RPMI8226 (cell line): Measurements from ENCODE around the gene GNG7.
A peak's percentile ranks its signal among the peaks of the same experiment; 100 is the strongest.
"Not testable (repeated sequence)": the region's sequence is repeated elsewhere in the genome, so short reads cannot be mapped to it uniquely, and the experiment has no call there.

ENCODE experiments used
- DNase-seq: peaks from one replicate; pipeline ENCODE4 v3.0.0-alpha.2; 2015

The GNG7 gene

DNA sequence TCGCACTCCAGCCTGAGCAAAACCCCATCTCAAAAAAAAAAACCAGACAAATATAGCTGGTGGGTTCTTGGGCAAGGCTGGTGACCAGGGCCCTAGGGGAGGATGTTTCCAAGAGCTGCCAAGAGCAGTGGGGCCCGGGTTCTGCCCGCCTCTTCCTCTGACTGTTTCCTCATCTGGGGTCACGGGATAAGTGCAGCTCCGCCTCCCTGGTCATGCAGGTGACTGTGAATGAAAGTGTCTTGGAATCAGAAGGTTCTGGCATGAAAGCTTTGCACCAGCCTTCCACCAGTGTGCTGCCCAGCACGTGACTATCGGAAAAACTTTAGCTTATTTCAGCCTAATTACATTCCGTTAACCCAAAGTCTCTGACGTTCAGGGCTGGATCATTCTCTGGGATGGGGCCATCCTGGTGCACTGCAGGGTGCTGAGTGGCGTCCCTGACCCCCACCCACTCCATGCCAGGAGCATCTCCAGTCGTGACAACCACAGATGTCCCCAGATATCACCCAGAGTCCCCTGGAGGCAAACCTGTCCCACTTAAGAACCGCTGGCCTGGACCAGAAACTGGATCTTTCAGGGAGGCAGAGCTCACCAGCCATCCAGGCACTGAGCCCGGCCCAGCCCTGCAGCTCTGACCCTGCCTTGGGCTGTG lies 85.6 kb downstream of the GNG7 start:
- no peak for DNase-seq

DNA sequence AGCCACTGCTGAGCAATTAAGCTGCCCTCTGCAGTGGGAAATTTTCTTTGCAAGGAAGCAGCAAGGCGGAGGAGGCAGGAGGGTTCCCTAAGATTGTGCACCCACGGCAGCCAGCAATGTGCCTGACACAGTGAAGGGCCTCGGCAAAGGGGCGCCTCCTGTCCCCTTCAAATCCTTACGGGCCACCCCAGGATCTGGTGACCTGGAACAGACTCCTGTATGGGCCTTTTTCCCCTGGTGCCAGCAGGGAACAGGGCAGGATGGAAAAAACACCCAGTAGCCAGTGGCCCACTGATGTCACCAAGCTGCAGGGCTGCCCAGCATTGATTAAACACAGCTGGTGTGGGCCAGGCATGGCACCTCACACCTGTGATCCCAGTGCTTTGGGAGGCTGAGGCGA lies 86.7 kb downstream of the GNG7 start:
- no peak for DNase-seq

DNA sequence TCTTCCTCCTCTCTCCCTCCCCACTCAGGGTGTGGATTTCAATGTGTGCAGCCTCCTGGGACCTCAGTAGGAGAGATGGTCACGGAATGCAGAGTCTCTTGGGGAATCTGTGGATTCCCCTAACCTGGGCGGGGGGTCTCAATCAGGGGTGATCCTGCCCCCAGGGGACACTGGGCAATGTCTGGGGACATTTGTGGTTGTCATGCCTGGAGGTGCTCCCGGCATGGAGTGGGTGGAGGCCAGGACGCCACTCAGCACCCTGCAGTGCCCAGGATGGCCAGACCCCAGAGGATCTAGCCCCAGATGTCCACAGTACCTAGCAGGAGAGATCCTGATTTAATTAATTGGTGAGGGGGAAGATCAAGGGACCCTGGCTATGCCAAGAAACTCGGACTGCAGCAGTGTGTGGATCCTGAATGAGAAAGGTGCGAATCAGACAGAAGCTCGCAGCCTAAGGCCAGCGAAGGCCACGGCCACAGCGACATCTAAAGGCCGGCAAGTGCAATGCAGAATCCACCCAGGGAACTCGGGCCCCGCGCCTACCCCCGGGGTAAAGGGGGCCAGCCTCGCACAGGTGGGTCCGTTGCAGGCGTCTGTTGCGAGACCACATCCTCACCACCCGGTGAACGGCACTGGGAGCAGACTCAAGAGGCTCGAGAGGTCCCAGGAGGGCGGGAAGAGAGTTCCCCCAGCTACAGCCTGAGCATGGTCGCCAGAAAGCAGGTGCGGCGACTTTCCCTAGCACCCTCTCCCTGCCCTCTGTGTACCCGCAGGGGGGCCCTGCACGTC lies 88.8 kb downstream of the GNG7 start:
- DNase-seq, result peak; percentile 75

DNA sequence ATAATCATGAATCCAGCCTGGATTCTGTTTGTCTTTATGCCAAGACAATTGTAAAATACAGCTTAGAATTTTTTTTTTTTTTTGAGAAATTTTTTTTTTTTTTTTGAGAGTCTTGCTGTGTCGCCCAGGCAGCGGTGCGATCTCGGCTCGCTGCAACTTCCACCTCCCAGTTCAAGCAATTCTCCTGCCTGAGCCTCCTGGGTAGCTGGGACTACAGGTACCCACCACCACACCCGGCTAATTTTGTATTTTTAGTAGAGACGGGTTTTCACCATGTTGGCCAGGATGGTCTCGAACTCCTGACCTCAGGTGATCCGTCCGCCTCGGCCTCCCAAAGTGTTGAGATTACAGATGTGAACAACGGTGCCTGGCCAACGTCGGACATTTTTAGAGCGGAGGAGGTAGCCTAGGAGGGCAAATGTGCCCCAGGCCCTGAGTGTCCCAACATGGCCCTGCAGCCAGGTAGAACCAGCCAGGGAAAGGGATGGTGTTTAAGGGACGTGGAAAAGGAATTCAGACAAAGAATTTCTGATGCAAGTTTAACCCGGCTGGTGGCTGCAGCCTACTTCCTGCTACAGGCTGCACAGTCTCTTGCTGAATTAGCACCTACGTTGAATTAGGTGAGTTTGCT lies 89.8 kb downstream of the GNG7 start:
- DNase-seq, result no peak

DNA sequence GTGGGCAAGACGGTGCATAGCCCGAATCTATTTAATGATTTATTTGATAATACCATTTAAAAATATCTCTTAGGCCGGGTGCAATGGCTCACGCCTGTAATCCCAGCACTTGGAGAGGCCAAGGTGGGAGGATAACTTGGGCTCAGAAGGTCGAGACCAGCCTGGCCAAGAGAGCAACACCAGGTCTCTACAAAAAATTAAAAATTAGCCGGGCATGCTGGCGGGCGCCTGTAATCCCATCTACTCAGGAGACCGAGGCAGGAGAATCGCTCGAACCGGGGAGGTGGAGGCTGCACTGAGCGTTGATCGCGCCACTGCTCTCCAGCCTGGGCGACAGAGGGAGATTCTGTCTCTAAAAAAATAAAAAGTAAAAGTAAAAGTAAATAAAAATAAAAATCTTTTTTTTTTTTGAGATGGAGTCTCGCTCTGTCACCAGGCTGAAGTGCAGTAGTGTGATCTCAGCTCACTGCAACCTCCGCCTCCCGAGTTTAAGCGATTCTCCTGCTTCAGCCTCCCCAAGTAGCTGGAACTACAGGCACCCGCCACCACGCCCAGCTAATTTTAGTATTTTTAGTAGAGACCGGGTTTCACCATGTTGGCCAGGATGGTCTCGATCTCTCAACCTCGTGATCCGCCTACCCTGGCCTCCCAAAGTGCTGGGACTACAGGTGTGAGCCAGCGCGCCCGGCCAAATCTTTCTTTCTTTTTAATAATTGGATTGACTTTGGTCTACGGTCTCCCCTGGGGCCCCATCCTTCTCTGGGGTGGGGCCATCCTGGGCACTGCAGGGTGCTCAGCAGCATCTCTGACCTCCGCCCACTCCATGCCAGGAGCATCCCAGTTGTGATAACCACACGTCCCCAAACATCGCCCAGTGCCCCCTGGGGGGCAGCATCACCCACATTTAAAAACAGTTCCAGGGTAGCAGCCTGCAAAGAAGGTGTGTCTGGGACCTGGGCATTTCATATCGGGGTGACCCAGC lies 90.7 kb downstream of the GNG7 start:
- no peak for DNase-seq

DNA sequence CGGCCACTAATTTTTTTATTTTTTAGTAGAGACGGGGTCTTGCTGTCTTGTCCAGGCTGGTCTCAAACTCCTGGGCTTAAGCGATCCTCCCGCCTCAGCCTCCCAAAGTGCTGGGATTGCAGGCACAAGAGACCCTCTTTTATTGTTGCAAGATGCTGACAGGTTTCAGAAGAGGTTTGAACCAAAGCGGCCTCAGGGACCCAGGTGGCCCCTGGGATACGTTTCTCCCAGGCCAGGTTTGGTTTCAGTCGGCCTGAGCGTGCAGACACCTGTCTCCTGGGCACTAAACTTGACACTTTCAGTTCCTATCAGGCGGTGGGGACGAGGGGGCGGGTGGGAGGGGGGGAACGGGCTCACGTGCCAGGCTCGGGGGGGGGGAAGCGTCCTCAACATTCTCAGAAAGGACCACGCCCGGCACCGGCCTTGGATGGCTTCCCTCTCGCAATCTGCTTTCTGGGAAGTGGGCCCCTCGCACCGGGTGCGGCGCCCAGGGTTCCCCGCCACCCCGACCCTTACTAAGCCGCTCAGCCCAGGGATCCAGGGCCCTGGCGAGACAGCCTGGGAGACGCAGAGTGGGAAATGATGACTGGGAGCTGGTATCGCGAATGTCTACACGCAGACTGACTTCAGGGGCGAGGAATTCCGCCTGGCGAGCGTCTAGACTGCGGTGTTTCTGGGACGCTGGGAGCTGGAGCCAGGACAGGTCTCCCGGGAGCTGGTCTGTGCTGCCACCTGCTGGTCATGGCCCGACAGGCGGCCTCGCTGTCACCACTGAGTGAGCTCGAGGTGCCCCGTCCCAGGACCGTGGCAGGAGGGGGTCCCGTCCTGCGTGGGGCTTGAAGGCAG lies 91.6 kb downstream of the GNG7 start:
- peak; percentile 94 for DNase-seq

DNA sequence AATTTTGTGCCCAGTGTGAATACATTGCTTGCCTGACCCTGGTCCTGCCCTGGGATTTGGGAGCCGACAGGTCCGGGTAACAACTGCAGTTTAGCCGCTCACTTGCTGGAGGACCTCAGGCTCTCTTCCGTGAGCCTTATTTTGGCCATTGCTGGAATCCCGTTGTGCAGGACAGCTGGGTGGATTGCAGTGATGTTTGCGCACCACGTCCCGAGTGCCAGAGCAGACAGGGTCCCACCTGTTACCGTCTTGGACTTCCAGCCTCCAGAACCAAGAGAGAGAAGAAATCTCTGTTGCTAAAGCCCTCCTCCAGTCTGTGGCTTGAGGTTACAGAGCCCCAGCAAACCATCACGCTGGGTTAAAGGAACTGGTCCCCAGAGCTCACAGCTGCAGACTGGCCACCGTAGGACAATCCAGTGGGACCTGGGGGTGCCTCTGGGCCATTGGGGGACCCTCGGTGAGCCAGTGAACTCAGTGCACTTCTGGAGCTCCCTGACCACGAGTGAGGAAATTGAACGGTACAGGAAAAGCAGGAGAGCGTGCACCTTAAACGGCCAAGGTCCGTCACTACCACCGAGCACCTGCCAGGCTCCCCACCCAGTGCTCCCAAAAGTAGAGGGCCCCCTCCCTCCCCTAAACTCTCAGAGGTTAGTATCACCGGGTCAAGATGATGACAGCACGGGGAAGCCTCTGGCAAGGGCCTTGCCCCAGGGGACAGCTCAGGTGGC lies 92.9 kb downstream of the GNG7 start:
- DNase-seq, result peak; percentile 52

DNA sequence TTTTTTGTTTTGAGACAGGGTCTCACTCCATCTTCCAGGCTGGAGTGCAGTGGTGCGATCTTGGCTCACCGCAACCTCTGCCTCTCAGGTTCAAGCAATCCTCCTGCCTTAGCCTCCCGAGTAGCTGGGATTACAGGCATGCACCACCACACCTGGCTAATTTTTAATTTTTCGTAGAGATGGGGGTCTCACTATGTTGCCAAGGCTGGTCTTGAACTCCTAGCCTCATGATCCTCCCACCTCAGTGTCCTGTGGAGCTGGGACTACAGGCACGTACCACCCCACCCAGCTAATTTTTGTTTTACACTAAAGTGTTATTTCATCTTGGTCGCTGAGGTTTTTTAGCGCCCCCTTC lies 93.5 kb downstream of the GNG7 start:
- not testable (repeated sequence) for DNase-seq

DNA sequence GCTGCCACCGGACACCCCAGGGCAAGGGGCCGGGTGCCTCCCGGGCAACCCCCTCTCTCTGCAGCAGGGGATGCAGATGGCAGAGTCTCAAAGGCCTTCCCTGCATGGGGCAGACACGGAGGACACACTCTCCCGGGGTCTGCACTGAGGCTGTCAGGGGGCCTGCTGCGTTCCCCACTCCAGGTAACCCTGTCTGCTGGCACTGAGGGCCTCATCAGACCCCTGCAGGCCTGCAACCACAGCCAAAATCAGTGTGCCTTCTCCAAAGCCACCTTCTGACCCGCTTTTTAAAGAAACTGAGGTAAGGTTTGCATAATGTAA lies 93.9 kb downstream of the GNG7 start:
- DNase-seq, result no peak

DNA sequence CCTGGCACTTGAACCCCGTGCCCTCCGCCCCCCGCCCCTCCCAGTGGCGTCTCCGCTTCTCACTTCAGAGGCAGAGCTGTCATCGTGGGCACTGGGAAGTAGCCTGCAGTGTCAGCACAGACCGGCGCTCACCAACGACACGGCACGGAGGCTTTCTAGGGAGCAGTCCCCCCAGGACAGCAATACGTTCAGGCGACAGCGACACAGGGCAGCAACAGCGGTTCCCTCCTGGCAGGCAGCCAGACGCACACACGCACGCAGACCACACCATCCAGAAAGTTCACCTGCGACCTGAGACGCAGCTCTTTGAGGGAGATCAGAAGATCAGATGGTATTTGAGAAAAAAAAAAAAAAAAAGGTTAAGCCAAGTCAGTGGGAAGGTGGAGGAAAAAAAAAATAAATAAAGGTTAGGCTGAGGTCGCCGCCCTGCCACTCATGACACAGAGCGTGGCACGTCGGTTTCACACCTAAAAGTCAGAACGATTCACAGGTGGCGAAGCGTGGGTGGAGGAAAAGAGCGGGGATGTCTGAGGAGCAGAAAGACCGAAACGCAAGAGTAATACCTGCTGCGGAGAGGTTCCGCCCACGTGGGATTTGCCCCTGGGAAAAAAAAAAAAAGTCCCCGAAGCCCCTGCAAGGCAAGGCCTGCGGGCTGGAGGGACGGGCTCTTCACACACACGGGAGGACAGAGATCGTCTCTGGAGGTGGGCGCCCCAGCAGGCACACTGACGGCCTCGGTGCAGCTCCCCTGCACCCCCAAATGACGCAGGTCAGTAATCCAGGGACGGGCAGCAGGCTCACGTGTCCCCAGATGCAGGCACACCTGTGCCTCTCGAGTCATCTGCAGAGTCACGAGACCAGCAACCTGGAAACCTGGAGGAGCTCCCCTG lies 94.5 kb downstream of the GNG7 start:
- peak; percentile 95 for DNase-seq

DNA sequence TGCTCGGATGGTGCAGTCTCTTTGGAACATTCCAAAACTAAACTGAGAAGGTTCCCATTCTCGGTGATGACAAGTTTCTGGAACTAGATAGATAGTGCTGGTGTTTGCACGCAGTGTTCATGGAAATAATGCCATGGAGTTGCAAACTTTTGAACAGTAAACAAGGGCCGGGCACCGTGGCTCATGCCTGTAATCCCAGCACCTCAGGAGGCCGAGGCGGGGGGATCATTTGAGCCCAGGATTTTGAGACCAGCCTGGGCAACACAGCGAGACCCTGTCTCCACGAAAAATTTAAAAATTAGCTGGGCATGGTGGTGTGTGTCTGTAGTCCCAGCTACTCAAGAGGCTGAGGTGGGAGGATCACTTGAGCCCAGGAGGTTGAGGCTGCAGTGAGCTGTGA lies 95.7 kb downstream of the GNG7 start:
- not testable (repeated sequence) for DNase-seq

DNA sequence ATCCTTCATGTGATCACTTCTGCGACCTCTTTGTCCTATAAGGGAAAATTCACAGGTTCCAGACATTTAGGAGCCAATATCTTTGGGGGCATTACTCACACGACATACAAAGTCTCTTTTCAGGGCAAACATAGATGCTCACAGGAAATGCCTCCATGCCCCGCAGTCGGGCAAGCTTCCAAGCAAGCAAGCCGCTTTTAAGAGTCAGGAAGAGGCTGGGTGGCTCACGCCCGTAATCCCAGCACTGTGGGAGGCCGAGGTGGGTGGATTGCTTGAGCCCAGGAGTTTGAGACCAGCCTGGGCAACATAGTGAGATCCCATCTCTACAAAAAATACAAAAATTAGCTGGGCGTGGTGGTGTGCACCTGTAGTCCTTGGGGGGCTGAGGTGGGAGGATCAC lies 96.6 kb downstream of the GNG7 start:
- DNase-seq, result not testable (repeated sequence)

DNA sequence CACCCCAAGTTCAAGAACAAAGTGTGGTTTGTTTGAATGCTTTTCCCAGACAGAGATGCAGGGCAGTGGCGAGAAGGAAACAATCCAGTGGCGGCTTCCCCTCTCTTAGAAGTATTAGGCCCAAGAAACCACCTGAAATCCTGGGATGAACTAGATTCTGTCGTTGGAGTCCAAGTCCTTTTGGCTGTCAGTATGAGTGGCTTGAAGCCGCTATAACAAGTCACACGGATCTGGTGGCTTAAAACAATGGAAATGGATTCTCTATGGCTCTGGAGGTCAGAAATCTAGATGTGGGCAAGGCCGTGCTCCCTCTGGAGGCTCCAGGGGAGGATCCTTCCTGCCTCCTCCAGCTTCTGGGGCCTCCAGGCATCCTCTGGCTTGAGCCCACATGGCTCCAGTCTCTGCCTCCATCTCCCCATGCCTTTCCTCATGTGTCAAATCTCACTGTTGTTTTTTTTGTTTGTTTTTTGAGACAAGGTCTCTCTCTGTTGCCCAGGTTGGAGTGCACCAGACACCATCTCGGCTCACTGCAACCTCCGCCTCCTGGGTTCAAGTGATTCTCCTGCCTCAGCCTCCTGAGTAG lies 97.7 kb downstream of the GNG7 start:
- no peak for DNase-seq

DNA sequence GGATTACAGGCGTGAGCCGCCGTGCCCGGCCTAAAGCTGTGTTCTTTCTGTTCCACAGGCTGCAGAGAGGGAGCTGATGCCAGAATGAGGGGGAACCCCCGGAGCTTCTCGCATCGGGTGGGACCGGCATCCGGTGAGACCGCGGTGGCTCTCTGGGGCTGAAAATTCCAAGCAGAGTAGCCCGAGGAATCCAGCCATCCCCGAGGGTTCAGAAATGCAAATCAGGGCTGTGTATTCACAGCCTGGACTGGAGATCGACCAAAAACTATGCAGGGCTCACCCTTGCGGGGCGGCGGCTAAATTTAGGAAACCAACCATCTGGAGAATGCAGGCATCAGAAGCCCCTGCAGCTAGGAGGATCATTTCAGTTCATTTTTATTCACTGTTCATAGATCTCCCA lies 99.2 kb downstream of the GNG7 start:
- DNase-seq, result no peak

DNA sequence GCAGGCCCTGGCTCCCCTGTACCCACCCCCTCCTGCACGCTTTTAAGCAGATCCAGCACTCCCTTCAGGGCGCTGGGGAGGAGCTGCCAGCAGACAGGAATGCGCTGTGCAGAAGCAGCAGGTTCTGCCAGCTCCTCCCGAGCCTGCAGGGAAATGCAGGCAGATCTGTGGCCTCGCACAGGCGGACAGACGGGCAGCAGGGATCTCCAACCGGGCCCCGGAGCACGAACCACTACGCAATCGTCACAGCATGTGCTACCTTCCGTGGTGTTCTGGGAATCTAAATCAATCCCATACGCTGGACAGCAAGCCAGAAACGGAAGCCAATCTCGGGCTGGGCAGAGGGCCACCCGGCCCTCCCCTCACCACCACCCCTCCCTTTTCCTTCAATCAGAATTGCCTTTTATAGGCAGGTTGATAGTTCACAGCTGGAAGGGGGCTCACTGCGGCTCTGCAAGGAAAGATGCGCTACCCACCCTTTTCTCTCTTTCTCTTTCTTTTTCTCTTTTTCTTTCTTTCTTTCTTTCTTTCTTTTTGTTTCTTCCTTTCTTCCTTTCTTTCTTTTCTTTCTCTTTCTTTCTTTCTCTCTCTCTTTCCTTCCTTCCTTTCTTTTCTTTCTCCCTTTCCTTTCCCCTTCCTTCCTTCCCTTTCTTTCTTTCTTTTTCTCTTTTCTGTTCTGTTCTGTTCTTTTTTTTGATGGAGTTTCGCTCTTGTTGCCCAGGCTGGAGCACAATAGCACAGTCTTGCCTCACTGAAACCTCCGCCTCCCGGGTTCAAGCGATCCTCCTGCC lies 99.9 kb downstream of the GNG7 start:
- DNase-seq, result no peak

DNA sequence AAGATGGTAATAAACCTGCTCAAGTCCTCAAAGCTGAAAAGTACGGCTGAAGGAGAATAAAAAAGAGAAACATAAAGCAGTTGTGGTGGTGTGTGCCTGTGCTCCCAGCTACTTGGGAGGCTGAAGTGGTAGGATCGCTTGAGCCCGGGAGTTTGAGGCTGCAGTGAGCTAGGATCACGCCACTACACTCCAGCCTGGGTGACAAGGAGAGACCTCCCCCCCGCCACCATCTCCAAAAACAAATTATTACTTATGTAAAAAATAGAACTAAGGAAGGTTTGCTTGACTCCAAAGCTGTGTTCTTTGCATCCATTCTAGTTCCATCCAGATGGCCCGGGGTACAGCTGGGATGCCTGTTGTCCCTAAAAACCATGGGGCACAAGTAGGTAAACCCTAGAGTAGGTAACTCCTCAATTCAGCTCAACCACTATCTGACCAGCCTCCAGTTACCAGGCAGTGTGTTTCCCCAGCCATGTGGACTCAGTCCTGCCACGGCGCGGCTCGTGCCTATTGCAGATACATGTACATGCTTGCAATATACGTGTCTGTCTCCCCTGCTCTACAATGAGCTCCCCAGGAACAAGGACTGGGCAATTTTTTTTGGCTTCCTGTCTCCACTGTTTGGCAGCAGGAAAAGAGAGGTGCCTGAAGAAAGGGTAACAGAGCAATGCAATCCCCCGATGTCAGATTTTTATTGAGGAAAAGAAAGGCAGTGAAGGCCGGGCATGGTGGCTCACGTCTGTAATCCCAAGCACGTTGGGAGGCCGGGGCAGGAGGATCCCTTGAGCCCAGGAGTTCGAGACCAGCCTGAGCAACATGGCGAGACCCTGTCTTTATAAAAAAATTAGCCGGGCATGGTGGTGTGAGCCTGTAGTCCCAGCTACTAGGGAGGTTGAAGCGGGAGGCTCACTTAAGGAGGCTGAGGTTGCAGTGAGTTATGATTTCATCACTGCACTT lies 101.3 kb downstream of the GNG7 start:
- no peak for DNase-seq

DNA sequence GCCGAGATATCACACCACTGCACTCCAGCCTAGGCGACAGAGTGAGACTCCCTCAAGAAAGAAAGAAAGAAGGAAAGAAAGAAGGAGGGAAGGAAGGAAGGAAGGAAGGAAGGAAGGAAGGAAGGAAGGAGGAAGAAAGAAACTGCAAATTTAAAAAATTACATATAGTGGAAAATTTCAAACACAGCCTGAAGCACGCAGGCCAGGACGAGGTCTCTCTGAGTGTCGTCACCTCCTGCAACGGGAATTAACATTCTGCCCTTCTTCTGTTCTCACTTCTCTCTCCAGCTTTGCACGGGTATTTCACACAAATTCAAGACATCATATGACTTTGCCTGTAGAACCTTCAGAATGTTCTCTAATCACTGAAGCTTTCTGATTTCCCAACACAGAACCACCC lies 108.2 kb downstream of the GNG7 start:
- DNase-seq, result no peak

DNA sequence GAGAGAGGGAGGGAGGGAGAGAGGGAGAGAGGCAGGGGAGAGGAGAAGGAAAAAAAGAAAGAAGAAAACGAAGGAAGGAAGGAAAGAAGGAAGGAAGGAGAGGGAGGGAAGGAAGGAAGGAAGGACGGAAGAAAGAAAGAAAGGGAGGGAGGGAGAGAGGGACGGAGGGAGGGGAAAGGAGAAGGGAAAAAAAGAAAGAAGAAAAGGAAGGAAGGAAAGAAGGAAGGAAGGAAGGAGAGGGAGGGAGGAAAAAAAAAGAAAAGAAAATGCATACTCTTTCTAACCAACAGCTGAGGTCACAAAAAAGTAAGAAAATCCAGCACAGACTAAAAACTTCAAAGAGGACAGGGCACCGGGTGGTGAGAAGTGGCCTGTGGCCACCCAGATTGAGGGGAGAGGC lies 109.7 kb downstream of the GNG7 start:
- DNase-seq, result no peak
